Thyroid gland (tissue), 4 donors: ENCODE measurements around the gene DDX56.

Source experiments
- CTCF ChIP-seq, 6 experiments: fragments of 200-600 bp in 3 of 6; fragments of 450-650 bp in 3 of 6; sonication (generic) in 3 of 6; IDR thresholded peaks; one replicate each; pipeline ENCODE4 v1.5.1; 2016 to 2019; ENCODE audit warnings: antibody characterized with exemption in 6 of 6, mild to moderate bottlenecking in 2 of 6, inconsistent platforms in 1 of 6, moderate library complexity in 1 of 6
- POLR2A ChIP-seq, 2 donors: fragments of 450-650 bp; IDR thresholded peaks; one replicate each; pipeline ENCODE4 v1.6.1; 2017; ENCODE audit warnings: antibody characterized with exemption in 2 of 2, mild to moderate bottlenecking in 2 of 2, moderate library complexity in 1 of 2

GRCh38 chr7:44518761-44519160 is 54.9 kb downstream of the DDX56 start:
- TF ChIP-seq POLR2A (IDR thresholded peaks at IDR 0.05), result no peak
- TF ChIP-seq CTCF (IDR thresholded peaks at IDR 0.05), result no peak
